Esophagus muscularis mucosa (tissue), 4 donors: ENCODE results near the gene ADGRB2. TPM values are rescaled to one million over a fixed set of nuclear protein-coding genes. Genes with fewer than 3 reads are reported as not detected.

Source experiments
- DNase-seq: peaks from one replicate; pipeline ENCODE4 v3.0.0-alpha.2; 2017; ENCODE audit errors: extremely low spot score
- H3K27ac ChIP-seq, 4 donors: fragments of 200-600 bp; sonication (generic); replicated peaks in 1 of 4; 1 replicate in 3 of 4; 2 replicates in 1 of 4; pipeline ENCODE4 v1.5.1; 2016 to 2019; ENCODE audit warnings: mild to moderate bottlenecking in 1 of 4
- H3K27me3 ChIP-seq, 4 donors: fragments of 200-600 bp; sonication (generic); one replicate each; pipeline versions ENCODE4 v1.5.1 to v1.6.0; 2016 to 2019
- H3K36me3 ChIP-seq, 4 donors: fragments of 200-600 bp; sonication (generic); one replicate each; pipeline ENCODE4 v1.5.1; 2016 to 2019
- H3K4me1 ChIP-seq, 4 donors: fragments of 200-600 bp; sonication (generic); one replicate each; pipeline ENCODE4 v1.5.1; 2016 to 2019
- H3K4me3 ChIP-seq, 4 donors: fragments of 200-600 bp; sonication (generic); 1 replicate in 2 of 4; 2 replicates in 2 of 4; pipeline ENCODE4 v1.5.1; 2016 to 2019; ENCODE audit warnings: mild to moderate bottlenecking in 4 of 4, moderate library complexity in 1 of 4
- H3K9me3 ChIP-seq, 4 donors: fragments of 200-600 bp; sonication (generic); 1 replicate in 3 of 4; 2 replicates in 1 of 4; pipeline ENCODE4 v1.5.1; 2016 to 2019
- EP300 ChIP-seq: sonication (generic); formaldehyde crosslinking; IDR thresholded peaks from one replicate; pipeline ENCODE4 v1.6.1; 2017; ENCODE audit warnings: antibody characterized with exemption
- POLR2A ChIP-seq: fragments of 450-650 bp; IDR thresholded peaks from one replicate; pipeline ENCODE4 v1.6.1; 2017; ENCODE audit warnings: antibody characterized with exemption, moderate library complexity, mild to moderate bottlenecking, low read depth
- POLR2AphosphoS5 ChIP-seq, 2 donors: sonication (generic); formaldehyde crosslinking; IDR thresholded peaks; one replicate each; pipeline ENCODE4 v1.6.1; 2017; ENCODE audit warnings: antibody characterized with exemption in 2 of 2
- WGBS: methylation state at CpG from one replicate; pipeline ENCODE4 v1.1.5; 2018; 5-methylcytosine and 5-hydroxymethylcytosine counted together
- intact Hi-C: fragments of 100-400 bp; cut with DNase I; formaldehyde crosslinking; loops from one replicate; pipeline ENCODE4 v1.15.1; 2023
- total RNA-seq, 4 donors: library from RNA; depleted of rRNA; stranded (reverse); fragments of >200 nt; gene quantifications; one replicate each; pipeline versions ENCODE4 v1.1.0 to v1.2.1, GENCODE V29; 2016
- TF ChIP-seq, protein P1 (sequence below), 3 experiments: fragments of 200-600 bp in 2 of 3; fragments of 450-650 bp in 1 of 3; sonication (generic) in 2 of 3; IDR thresholded peaks; one replicate each; pipeline ENCODE4 v1.5.1; 2017 to 2019; ENCODE audit warnings: antibody characterized with exemption in 3 of 3, mild to moderate bottlenecking in 2 of 3, moderate library complexity in 1 of 3

The ADGRB2 gene
- total RNA-seq, 4 donors from 2014 or later, result 0.83 to 4.2 (median 2.1) TPM

DNA sequence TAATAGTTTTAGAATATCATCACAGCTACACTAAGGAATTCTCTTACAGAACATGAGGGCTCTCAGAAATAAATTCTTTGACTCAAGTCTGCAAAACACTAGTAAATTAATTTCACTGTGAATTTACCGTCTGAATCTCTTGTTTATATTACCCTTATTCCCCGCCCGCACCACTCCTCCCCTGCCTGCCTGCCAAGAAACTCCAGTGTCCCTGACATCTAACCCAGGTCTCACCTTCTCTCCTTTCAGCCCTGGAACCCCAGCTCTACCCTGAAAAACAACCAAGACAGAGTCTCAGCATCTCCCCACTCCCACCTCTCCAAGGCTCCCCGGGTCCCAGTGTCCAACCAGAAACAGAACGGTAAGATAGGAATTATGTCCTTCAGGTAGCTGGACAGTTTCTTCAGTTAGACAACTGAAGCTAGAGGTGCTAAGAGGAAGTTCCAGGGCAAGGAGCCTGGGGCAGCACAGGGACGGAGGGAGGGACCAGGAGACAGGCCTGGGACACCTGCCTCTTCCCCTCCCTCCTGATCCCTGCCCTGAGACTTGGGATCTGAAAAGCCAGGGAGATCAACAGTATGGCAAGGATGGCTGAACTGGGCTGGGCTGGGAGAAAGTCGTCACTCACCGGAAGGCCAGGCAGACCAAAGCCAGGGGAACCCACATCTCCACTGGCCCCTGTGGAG is 75.8 kb downstream of the ADGRB2 start:
- Histone ChIP-seq H3K4me3 (no peak overlapping the region), H3K27me3 (no peaks in the 10 kb centered on the region), H3K27ac (peak overlapping the region; percentile 51 to 78 (median 58)), H3K4me1 (peaks cover 0 to 26% (median 17%) of the 10 kb centered on the region in 4 donors), H3K9me3 (no peaks in the 10 kb centered on the region), H3K36me3 (peaks cover 0 to 63% (median 12%) of the 10 kb centered on the region in 4 donors)
- DNase-seq, result no peak
- intact Hi-C loops, result no loop called here
- WGBS, result 49% methylated on average over 8 of the region's 8 CpGs
- TF ChIP-seq, protein P1, sequence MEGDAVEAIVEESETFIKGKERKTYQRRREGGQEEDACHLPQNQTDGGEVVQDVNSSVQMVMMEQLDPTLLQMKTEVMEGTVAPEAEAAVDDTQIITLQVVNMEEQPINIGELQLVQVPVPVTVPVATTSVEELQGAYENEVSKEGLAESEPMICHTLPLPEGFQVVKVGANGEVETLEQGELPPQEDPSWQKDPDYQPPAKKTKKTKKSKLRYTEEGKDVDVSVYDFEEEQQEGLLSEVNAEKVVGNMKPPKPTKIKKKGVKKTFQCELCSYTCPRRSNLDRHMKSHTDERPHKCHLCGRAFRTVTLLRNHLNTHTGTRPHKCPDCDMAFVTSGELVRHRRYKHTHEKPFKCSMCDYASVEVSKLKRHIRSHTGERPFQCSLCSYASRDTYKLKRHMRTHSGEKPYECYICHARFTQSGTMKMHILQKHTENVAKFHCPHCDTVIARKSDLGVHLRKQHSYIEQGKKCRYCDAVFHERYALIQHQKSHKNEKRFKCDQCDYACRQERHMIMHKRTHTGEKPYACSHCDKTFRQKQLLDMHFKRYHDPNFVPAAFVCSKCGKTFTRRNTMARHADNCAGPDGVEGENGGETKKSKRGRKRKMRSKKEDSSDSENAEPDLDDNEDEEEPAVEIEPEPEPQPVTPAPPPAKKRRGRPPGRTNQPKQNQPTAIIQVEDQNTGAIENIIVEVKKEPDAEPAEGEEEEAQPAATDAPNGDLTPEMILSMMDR (IDR thresholded peaks at IDR 0.05), result no peak
- no peak for TF ChIP-seq EP300
- no peak for TF ChIP-seq POLR2A
- TF ChIP-seq POLR2AphosphoS5 (IDR thresholded peaks at IDR 0.05), result no peak

DNA sequence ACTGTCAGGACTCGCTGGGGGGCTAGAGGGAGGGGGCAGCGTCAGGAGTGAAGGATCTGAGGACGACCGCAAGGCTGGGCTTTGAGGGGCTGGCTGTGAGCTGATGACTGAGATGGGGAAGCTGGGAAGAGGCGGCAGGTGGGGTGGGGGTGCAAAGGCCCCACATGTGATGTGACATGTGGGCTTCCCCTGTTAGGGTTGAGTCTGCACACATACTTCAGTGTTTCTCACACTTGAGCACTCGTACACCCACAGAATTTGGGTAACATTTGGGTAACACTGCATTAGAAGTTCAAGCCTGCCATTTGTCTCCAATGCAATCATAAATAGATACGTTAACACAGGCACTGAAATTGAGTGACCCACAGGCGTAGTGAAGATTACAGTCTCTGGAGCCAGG is 76.5 kb downstream of the ADGRB2 start:
- Histone ChIP-seq H3K27me3 (no peaks in the 10 kb centered on the region), H3K4me3 (no peak overlapping the region), H3K36me3 (peaks cover 0 to 69% (median 15%) of the 10 kb centered on the region in 4 donors), H3K27ac (peak overlapping the region; percentile 51 to 78 (median 58)), H3K9me3 (no peaks in the 10 kb centered on the region), H3K4me1 (peaks cover 0 to 26% (median 17%) of the 10 kb centered on the region in 4 donors)
- no peak for TF ChIP-seq POLR2AphosphoS5 (IDR thresholded peaks at IDR 0.05)
- 77% methylated on average over 8 of the region's 8 CpGs for WGBS
- DNase-seq, result no peak
- intact Hi-C loops, result no loop called here

DNA sequence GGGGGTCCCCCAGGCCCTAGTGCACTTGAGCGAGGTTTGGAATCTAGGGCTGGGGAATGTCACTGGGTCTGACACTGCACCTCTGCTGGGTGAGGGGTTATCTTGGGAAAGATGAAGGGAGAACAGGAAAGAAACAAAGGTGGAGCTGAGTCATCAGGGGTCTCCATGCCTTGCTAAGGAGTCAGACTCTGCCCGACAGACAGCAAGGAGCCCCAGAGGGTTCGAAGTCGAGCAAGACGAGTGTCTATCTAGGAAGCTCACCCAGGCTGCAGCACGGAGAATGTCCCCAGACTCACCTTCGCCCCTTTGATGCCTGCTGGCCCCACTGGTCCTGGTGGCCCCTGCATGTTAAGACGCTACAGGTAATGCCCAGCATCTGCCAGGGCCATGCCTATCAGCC is 78.3 kb downstream of the ADGRB2 start:
- WGBS, result 89% methylated on average over 4 of the region's 8 CpGs
- Histone ChIP-seq H3K27ac (no peak overlapping the region), H3K36me3 (peaks cover 0 to 68% (median 22%) of the 10 kb centered on the region in 4 donors)

DNA sequence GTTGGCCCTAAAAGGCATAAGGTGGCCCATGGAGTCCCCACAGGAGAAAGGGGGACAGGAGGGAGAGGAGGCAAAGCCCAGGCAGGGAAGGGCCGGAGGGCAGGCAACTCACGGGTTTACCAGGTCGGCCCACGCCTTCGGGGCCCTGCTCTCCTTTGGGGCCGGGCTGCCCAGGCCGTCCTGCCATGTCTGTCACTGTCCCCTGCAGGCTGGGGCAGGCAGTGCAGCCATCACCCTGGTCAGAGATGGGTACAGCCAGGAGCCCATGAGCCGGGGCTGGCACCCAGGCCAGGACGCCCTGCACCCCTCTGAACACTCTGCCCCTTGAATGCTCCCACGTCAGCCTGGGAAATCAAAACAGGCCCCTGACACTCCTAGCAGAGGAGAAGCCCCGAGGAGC is 80.1 kb downstream of the ADGRB2 start:
- peaks cover 0 to 31% (median 21%) of the 10 kb centered on the region in 4 donors for H3K4me1 ChIP-seq
- no peak overlapping the region for H3K27ac ChIP-seq
- H3K27me3 ChIP-seq, result no peaks in the 10 kb centered on the region
- no peak for TF ChIP-seq POLR2AphosphoS5 (IDR thresholded peaks at IDR 0.05)
- TF ChIP-seq, protein P1 (IDR thresholded peaks at IDR 0.05), result peak in 1 of 3 experiments; percentile 29
- peaks cover 0 to 72% (median 28%) of the 10 kb centered on the region in 4 donors for H3K36me3 ChIP-seq
- DNase-seq, result no peak
- 96% methylated on average over 3 of the region's 11 CpGs for WGBS
- no peak overlapping the region for H3K4me3 ChIP-seq
- intact Hi-C loops, result no loop called here
- no peaks in the 10 kb centered on the region for H3K9me3 ChIP-seq

More for the DNA sequence above, 78.3 kb downstream of the ADGRB2 start:
- DNase-seq, result no peak
- TF ChIP-seq, protein P1 (IDR thresholded peaks at IDR 0.05), result no peak
- TF ChIP-seq POLR2A, result no peak
- no peak for TF ChIP-seq EP300
- TF ChIP-seq POLR2AphosphoS5 (IDR thresholded peaks at IDR 0.05), result no peak
- Histone ChIP-seq H3K4me3 (no peak overlapping the region), H3K9me3 (no peaks in the 10 kb centered on the region), H3K4me1 (peaks cover 0 to 31% (median 21%) of the 10 kb centered on the region in 4 donors), H3K27me3 (no peaks in the 10 kb centered on the region)
- intact Hi-C loops, result no loop called here

DNA sequence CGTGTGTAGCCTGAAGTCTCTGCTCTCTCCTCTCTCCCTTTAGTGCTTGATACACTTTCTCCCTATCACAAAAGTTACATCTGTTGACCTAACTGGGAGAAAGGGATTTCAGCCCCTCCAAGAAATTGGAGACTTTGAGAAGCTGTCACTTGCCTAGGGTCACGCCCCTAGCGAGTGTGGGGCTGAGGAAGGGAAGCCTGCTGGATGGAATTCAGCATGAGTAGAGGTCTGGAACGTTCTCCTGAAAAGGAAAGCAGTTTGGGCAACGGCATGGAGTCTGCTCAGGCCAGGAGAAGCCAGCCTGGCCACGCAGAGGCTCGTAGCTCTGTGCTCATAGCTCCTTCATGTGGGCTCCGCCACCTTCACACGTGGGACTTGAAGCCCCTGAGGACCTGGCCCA is 82.7 kb downstream of the ADGRB2 start:
- Histone ChIP-seq H3K4me1 (peaks cover 0 to 10% (median 4%) of the 10 kb centered on the region in 4 donors), H3K36me3 (peaks cover 0 to 89% (median 28%) of the 10 kb centered on the region in 4 donors), H3K4me3 (no peak overlapping the region), H3K27ac (no peak overlapping the region), H3K27me3 (no peaks in the 10 kb centered on the region), H3K9me3 (no peaks in the 10 kb centered on the region)
- intact Hi-C loops, result no loop called here
- DNase-seq, result no peak
- 65% methylated on average over 9 of the region's 9 CpGs for WGBS
- no peak for TF ChIP-seq EP300
- TF ChIP-seq, protein P1 (IDR thresholded peaks at IDR 0.05), result no peak
- no peak for TF ChIP-seq POLR2A
- no peak for TF ChIP-seq POLR2AphosphoS5 (IDR thresholded peaks at IDR 0.05)
